ENCODE results near the gene DSCAM. TPM values are rescaled to one million over a fixed set of nuclear protein-coding genes. Genes with fewer than 3 reads are reported as not detected.

Gene DSCAM
- total and polyA plus RNA-seq, 2 experiments from 2014 or later, result 0.07 TPM; not detected in 1

DNA sequence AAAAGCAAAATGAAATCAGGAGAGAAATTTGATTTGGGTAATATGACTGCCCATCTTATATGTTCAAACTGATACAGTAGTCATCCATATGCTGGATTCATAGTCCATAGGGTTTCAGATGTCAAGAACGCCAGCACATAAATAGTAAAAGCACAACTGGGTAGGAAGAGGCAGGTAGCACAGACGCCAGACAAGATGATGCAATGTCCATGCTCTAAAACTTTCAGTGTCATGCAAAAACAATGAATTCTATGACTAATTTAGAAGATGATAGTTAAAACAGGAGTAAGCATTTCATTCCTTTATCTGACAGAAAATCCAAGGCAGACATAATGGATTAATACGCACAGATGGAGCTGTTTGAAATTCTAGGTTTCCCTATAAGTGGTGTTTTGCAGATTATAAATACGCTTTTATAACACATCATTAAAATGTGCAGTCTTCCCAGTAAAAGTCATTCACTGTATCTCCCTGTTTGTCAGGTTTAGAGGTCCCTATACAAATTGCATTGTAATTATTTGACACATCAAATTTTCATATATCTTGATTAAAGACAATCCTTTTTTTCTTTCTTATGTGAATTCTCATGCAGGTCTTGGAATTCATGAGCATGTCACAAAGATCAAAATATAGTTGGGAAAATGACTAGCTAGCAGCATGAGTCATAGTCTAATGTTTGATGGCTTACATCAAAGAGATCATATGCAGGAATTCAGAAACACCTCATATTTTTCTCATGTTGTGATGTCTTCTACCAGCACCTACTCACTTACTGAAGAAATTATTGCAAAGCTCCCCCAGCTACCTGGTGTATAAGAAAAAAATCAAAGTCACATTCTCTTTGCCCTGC lies 139.9 kb downstream of the DSCAM start:
- H3K79me2 ChIP-seq (replicated peaks; ENCODE audit: insufficient read depth), result no peaks in the 10 kb centered on the region
- no peaks in the 10 kb centered on the region for H3K27me3 ChIP-seq (ENCODE audit: insufficient read depth)
- Mint-ChIP-seq H3K27me3 (ENCODE audit: insufficient read depth, low read depth, poor library complexity) (no peaks in the 10 kb centered on the region), H3K4me3 (no peak overlapping the region), H3K36me3 (ENCODE audit: low read depth) (no peaks in the 10 kb centered on the region; the same call in 2 of the 3 replicates), H3K4me1 (no peaks in the 10 kb centered on the region), H3K27ac (no peak overlapping the region), H3K9me3 (peaks cover 87% of the 10 kb centered on the region)
- H3K9me2 ChIP-seq (ENCODE audit: insufficient read depth), result no peaks in the 10 kb centered on the region
- H3K36me3 ChIP-seq (ENCODE audit: insufficient read depth), result peaks cover 6% of the 10 kb centered on the region; the same call in 1 of the 2 replicates
- no peak overlapping the region for H3K4me3 ChIP-seq
- no peaks in the 10 kb centered on the region for H3F3A ChIP-seq (replicated peaks; ENCODE audit: low read depth)
- DNase-seq (ENCODE audit: low spot score), result no peak
- no peaks in the 10 kb centered on the region for H4K20me1 ChIP-seq (replicated peaks; ENCODE audit: insufficient read depth)
- H2AFZ ChIP-seq, result no peak overlapping the region
- H3K4me1 ChIP-seq (ENCODE audit: insufficient read depth), result no peaks in the 10 kb centered on the region
- no peak for ATAC-seq
- no peak overlapping the region for H3K27ac ChIP-seq (ENCODE audit: low read depth)
- TF ChIP-seq, protein P1, sequence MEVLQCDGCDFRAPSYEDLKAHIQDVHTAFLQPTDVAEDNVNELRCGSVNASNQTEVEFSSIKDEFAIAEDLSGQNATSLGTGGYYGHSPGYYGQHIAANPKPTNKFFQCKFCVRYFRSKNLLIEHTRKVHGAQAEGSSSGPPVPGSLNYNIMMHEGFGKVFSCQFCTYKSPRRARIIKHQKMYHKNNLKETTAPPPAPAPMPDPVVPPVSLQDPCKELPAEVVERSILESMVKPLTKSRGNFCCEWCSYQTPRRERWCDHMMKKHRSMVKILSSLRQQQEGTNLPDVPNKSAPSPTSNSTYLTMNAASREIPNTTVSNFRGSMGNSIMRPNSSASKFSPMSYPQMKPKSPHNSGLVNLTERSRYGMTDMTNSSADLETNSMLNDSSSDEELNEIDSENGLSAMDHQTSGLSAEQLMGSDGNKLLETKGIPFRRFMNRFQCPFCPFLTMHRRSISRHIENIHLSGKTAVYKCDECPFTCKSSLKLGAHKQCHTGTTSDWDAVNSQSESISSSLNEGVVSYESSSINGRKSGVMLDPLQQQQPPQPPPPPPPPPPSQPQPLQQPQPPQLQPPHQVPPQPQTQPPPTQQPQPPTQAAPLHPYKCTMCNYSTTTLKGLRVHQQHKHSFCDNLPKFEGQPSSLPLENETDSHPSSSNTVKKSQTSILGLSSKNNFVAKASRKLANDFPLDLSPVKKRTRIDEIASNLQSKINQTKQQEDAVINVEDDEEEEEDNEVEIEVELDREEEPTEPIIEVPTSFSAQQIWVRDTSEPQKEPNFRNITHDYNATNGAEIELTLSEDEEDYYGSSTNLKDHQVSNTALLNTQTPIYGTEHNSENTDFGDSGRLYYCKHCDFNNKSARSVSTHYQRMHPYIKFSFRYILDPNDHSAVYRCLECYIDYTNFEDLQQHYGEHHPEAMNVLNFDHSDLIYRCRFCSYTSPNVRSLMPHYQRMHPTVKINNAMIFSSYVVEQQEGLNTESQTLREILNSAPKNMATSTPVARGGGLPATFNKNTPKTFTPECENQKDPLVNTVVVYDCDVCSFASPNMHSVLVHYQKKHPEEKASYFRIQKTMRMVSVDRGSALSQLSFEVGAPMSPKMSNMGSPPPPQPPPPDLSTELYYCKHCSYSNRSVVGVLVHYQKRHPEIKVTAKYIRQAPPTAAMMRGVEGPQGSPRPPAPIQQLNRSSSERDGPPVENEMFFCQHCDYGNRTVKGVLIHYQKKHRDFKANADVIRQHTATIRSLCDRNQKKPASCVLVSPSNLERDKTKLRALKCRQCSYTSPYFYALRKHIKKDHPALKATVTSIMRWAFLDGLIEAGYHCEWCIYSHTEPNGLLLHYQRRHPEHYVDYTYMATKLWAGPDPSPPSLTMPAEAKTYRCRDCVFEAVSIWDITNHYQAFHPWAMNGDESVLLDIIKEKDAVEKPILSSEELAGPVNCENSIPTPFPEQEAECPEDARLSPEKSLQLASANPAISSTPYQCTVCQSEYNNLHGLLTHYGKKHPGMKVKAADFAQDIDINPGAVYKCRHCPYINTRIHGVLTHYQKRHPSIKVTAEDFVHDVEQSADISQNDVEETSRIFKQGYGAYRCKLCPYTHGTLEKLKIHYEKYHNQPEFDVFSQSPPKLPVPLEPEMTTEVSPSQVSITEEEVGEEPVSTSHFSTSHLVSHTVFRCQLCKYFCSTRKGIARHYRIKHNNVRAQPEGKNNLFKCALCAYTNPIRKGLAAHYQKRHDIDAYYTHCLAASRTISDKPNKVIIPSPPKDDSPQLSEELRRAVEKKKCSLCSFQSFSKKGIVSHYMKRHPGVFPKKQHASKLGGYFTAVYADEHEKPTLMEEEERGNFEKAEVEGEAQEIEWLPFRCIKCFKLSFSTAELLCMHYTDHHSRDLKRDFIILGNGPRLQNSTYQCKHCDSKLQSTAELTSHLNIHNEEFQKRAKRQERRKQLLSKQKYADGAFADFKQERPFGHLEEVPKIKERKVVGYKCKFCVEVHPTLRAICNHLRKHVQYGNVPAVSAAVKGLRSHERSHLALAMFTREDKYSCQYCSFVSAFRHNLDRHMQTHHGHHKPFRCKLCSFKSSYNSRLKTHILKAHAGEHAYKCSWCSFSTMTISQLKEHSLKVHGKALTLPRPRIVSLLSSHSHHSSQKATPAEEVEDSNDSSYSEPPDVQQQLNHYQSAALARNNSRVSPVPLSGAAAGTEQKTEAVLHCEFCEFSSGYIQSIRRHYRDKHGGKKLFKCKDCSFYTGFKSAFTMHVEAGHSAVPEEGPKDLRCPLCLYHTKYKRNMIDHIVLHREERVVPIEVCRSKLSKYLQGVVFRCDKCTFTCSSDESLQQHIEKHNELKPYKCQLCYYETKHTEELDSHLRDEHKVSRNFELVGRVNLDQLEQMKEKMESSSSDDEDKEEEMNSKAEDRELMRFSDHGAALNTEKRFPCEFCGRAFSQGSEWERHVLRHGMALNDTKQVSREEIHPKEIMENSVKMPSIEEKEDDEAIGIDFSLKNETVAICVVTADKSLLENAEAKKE (CRISPR knock-in tag; IDR thresholded peaks at IDR 0.05), result no peak
- TF ChIP-seq NANOG (IDR thresholded peaks at IDR 0.05; ENCODE audit: borderline replicate concordance) (no peak), REST (IDR thresholded peaks at IDR 0.05; ENCODE audit: unreplicated experiment) (no peak), POLR2AphosphoS5 (IDR thresholded peaks at IDR 0.05; ENCODE audit: low read depth) (no peak), CTCF (conservative IDR thresholded peaks at IDR 0.05; ENCODE audit: low read depth in 2 of 2) (no peak), EZH2phosphoT487 (IDR thresholded peaks at IDR 0.05; ENCODE audit: unreplicated experiment) (no peak), JUNB (IDR thresholded peaks at IDR 0.05; ENCODE audit: unreplicated experiment) (no peak)
- no peak overlapping the region for H3K4me2 ChIP-seq

Data from GM23338 (cell line).